HG03103 (cell line): Measurements from ENCODE around the gene EPHB1.
"Not testable (repeated sequence)": the region's sequence is repeated elsewhere in the genome, so short reads cannot be mapped to it uniquely, and the experiment has no call there.

Source experiments
- ATAC-seq: cut with Tn5 transposase; IDR thresholded peaks from one replicate; pipeline ENCODE4 v1.9.1; 2021; ENCODE audit warnings: low read depth; ENCODE audit not compliant: unreplicated experiment

EPHB1 gene

DNA sequence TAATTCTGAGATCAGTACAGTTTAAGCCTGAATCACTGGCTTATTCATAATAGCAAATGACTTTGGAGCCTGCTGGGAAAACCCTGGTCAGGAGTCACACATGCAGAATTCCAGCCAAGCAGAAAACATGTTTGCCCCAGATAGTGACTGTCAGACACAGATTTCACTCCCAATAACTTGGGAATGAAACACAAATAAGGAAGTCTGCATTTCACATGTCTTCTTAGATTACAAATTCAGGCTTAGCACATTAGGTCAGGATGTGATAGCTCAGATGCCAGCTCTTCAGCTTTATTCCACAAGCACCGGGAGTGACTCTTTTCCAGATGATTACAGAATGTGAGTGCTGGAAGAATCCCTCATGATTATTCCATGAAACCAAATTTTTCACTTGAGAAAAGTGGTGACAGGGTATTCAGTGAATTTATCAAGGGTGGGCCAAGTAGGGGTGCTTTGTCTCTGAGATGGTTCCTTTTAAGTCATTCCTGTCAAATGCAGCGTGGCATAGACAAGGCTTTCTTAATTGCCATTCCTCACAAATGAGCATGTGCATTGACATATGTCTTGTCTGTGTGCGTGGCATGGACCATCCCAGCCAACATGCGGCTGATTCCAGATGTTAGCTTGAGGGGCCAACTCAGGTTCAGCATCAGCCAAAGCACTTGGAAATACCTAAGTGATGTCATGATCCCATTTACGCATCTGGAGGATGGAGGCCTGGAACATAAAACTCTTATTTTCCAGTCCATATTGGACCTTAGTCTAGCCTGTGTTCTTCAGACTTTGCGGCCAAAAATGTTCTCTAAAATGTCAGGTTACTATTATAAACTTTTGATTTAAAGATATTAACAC lies 191.0 kb downstream of the EPHB1 start:
- no peak for ATAC-seq

DNA sequence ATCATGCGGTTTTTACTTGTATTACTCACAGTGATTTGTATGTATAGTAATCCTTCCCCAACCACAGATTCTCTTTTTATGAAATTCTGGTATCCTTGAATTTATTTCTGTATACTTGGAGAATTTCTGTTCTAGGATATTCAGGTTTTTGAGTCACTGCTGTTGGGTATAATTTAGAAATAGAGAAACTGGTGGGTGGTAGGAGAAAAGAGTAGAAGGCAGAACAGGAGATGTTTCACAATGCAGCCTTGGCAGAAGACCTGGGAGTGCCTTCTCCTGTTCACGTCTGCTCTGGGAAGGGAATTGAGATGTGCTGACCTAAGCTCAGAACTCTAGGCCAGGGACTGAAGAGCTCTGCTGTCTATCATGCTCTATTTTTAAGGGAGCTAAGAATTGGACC lies 193.6 kb downstream of the EPHB1 start:
- no peak for ATAC-seq

DNA sequence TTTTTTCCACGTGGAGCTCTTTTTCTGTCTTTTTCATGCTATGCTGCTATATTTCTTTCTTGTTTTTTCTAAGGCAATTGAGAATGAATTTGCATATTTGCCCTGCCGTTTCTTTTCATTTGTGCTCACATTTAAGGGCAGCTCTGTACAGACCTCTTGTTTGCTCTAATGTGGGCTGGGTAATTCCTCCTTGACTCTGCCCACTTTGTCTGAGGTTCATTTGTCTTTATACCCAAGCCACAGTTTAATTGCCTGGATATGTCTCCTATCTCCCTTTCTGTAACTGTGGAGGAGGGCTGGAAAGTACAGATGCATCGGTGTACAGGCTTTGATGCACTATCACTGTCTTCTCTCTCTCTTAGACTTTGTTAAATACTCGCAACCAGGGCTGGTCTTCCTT lies 195.9 kb downstream of the EPHB1 start:
- ATAC-seq: no peak

DNA sequence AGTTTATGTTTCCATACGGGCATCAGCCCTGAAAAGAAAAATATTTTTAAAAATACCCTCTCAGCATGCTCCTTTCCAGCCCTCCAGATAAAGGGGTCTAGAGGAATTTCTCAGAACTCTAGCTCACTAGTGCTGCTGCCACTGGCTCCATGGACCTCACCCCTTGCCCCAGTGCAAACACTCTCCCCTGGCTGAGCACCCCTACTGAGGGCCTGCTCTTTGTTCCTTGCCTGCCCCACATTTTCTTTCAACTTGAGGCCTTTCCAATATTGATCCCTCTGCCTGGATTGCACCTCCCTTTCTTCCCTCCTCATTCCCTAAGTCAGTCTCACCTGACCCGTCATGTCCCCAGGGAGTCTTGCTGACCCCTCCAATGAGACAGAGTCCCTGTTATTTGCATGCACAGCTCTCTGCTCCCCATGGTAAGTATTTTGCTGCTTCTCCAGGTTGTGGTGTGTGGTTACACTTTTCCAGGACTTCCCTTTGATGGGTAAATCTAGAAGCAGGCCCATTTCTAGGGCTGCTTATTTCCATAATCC lies 196.5 kb downstream of the EPHB1 start:
- ATAC-seq: no peak

- ATAC-seq: no peak
Measured at GRCh38 chr3:134992180-134992579, 197.1 kb downstream of the EPHB1 start.

DNA sequence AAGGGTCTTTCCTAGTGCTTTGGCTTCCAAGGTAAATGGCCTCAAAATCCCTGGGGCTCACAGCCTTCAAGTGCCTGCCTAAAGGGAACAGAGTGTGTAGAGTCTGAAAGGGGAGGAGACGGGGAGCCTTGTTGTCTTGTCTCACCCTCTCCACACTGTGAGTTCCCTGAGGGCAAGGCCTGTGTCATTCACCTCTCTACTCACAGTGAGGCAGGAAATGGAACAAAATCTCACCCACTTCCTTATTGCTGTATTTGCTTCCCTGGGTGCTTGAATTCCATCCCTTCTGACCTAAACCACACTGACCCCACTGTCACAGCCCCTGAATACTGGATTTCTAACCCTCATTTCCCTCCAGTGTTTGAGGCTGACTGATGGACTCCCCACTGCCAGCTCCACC lies 197.5 kb downstream of the EPHB1 start:
- ATAC-seq: no peak

- ATAC-seq: no peak
Measured at GRCh38 chr3:134993011-134993410, 198.0 kb downstream of the EPHB1 start.

- ATAC-seq: no peak
Measured at GRCh38 chr3:134998158-134998557, 203.1 kb downstream of the EPHB1 start.

GRCh38 chr3:134998855-134999254 lies 203.8 kb downstream of the EPHB1 start:
- ATAC-seq: no peak

DNA sequence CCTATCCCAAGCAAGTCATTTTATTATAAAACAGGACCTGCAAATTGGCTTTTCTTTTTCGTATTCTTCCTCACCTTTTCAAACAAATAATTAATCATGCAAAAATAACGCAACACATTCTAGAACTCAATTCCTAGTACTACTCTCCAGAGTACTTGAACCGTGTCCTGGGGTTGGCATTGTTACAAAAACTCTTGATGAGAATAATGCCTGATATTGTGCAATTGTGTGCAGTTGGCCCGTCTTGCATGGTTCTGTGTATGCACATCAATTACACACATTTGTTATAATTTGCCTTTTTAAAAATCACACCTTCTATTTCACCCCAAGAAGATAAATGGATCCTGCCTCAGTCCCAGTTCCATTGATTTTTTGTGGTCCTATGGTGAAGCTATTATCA lies 205.4 kb downstream of the EPHB1 start:
- no peak for ATAC-seq

- ATAC-seq: not testable (repeated sequence)
Measured at GRCh38 chr3:135005616-135006015, 210.6 kb downstream of the EPHB1 start.

- no peak for ATAC-seq
Measured at GRCh38 chr3:135007607-135008006, 212.5 kb downstream of the EPHB1 start.

DNA sequence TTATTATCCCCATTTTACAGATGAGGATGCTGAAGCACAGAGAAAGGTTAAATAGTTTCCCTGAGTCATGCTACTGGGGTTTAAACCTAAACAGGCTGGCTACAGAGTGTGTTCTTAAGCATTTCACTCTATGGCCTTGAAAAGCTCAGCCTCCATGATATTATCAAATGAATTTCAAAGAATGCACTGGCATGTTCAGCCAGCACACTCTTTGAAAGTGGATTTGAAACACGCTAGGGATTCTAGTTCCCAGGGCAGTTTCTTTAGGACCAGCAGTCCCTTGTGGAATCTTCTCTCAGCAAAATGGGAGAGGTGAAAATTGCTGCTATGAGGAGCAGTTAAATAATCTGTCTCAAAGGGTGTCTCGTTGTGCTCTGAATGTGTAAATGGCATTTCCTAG lies 213.3 kb downstream of the EPHB1 start:
- ATAC-seq: no peak

- no peak for ATAC-seq
Measured at GRCh38 chr3:135009014-135009413, 214.0 kb downstream of the EPHB1 start.

GRCh38 chr3:135012101-135012500 lies 217.0 kb downstream of the EPHB1 start:
- ATAC-seq: no peak

GRCh38 chr3:135013206-135013605 lies 218.1 kb downstream of the EPHB1 start:
- ATAC-seq: no peak

GRCh38 chr3:135014566-135014965 lies 219.5 kb downstream of the EPHB1 start:
- no peak for ATAC-seq

DNA sequence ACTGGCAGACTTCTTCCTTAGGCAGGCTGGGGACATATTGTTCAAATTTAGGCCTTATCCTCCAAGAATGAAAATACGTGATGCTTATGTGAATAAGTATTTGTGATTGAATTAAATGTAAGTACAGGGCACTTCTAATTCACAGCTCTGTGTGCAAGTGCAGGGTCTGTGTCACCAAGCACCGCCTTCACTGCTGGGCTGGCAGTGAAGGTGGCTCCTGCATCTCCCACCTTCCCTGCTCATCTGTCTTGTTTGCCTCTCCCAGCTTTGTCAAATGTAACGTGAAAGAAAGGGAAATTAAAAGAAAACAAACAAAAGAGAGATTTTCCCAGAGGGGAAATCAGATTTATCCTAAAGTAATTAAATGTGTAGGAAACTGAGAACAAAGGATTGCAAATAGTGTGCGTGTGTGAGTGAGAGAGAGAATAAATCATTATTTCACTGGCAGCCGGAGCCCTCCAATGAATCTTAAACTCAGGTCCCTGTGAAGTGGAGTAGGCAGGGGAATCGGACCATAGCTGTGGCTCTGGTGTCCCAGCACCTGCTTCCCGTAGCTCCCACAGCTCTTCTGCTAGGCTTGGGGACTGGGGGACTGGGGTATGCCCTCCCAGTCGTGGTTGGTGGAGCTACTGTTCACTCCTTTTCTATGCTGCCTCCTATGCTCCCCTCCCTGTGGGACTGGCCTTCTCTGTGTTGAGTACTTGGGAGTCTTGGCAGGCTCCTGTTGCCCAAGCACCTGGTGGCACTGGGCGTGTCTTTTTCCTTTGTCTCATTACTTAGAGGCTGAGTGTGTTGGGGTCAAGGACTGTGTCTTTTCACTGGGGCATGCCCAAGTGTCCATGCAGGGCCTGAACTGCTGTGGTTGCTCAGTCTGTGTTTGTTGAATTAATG lies 222.2 kb downstream of the EPHB1 start:
- no peak for ATAC-seq

GRCh38 chr3:135018149-135018923 lies 223.3 kb downstream of the EPHB1 start:
- ATAC-seq: peak; percentile 85

DNA sequence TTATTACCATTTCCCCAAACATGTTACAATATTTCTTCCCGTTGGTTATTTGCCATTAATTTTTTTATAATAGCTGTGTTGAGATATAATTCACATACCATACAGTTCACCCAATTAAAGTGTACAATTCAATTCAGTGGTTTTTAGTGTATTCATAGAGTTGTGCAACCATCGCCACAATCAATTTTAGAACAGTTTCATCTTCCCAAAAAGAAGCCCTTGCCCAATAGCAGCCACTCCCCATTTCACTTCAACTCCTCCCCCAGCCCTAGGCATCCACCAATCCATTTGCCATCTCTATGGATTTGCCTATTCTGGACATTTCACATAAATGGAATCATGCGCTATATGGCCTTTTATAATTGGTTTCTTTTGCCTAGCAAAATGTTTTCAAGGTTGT lies 225.1 kb downstream of the EPHB1 start:
- ATAC-seq: no peak
